ENCODE results near the gene GPR132.

DNA sequence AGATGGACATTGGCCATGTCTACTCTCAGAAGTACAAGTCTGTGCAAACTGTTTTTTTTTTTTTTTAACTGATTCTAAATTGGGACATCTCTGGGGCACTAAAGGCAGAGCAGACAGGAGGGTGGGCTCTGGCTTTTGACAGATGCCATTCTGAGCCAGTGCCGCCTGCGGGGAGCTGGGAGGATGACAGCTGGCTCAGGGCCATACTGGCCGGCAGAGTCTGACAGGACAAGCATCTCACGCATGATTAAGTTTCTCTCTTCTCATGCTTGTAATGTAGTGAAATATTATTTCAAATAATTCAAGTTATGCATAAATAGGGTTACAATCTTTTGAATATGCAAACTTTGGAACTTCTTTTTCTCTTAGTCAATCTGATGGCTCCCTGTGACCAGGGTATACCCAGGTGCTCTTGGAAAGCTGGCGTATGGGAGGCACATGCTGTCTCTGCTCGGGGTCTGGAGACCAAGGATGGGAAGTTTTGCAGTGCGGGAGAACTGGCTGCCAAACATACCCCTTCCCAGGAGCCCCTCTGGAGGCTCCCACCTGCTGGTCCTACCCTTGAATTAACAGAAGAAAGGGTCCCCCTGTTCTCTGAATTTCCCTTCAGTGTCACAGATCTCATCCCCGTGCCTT lies 52.0 kb downstream of the GPR132 start:
- TF ChIP-seq POLR2A (IDR thresholded peaks at IDR 0.05; ENCODE audit: low read depth, low read length) (no peak), EZH2 (IDR thresholded peaks at IDR 0.05; ENCODE audit: borderline replicate concordance, low read depth, low read length, severe bottlenecking) (no peak)
- TF ChIP-seq, protein P1, sequence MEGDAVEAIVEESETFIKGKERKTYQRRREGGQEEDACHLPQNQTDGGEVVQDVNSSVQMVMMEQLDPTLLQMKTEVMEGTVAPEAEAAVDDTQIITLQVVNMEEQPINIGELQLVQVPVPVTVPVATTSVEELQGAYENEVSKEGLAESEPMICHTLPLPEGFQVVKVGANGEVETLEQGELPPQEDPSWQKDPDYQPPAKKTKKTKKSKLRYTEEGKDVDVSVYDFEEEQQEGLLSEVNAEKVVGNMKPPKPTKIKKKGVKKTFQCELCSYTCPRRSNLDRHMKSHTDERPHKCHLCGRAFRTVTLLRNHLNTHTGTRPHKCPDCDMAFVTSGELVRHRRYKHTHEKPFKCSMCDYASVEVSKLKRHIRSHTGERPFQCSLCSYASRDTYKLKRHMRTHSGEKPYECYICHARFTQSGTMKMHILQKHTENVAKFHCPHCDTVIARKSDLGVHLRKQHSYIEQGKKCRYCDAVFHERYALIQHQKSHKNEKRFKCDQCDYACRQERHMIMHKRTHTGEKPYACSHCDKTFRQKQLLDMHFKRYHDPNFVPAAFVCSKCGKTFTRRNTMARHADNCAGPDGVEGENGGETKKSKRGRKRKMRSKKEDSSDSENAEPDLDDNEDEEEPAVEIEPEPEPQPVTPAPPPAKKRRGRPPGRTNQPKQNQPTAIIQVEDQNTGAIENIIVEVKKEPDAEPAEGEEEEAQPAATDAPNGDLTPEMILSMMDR (IDR thresholded peaks at IDR 0.05; ENCODE audit: extremely low read depth in 1 of 2, insufficient read depth in 1 of 2, low read depth in 1 of 2, low read length in 2 of 2): no peak
